MM.1S (cell line): ENCODE measurements around the gene CHID1.

Source experiments
- CTCF ChIP-seq: fragments of 300-600 bp; sonication (generic); IDR thresholded peaks from 2 replicates; pipeline ENCODE4 v1.5.1; 2016; ENCODE audit warnings: antibody characterized with exemption, low read length, mixed read lengths
- EZH2 ChIP-seq: fragments of 300-600 bp; sonication (generic); optimal IDR thresholded peaks from 2 replicates; pipeline ENCODE3; 2017; ENCODE audit warnings: low read depth, mild to moderate bottlenecking, antibody characterized with exemption, low read length, mixed read lengths
- EZH2phosphoT487 ChIP-seq: fragments of 300-600 bp; sonication (generic); IDR thresholded peaks from 2 replicates; pipeline ENCODE4 v1.6.1; 2018; ENCODE audit warnings: antibody characterized with exemption, low read length

DNA sequence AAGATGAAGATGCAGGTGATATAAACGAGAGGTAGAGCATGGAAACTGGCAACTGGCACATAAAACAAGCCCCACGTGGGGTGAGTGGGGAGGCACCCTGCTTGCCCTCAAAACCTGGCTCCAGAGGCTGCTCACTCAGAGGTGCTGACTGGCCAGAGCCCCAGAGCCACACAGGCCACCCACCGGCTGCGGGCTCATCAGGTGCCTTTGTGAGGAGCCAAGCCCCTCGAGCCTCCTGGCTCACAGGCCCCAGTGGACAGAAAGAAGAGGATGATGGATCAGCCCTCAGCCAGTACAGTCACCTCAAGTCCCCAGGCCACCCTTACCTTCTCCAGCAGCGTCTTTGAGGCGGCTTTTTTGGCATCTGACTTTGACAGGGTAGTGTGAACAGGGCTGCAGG lies 6.2 kb downstream of the CHID1 start:
- TF ChIP-seq CTCF (no peak), EZH2 (no peak), EZH2phosphoT487 (no peak)
